ENCODE measurements around the gene PTCD1.
"Not testable (repeated sequence)": the region's sequence is repeated elsewhere in the genome, so short reads cannot be mapped to it uniquely, and the experiment has no call there.

PTCD1 gene

DNA sequence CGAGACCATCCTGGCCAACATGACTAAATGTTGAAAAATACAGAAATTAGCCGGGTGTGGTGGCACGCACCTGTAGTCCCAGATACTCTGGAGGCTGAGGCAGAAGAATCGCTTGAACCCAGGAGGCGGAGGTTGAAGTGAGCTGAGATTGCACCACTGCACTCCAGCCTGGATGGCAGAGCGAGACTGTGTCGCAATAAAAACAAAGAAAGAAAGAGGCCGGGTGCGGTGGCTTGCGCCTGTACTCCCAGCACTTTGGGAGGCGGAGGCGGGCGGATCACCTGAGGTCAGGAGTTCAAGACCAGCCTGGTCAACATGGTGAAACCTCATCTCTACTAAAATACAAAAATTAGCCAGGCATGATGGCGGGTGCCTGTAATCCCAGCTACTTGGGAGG lies 51.4 kb downstream of the PTCD1 start:
- H3K36me3 Mint-ChIP-seq (ENCODE audit: insufficient read depth), result peaks cover 68% of the 10 kb centered on the region
- not testable (repeated sequence) for ATAC-seq (replicated peaks; ENCODE audit: extremely low read depth, poor library complexity, severe bottlenecking); H3K9me3 Mint-ChIP-seq; H3K4me3 Mint-ChIP-seq; H3K27me3 Mint-ChIP-seq; DNase-seq (ENCODE audit: low spot score in 2 of 2); H3K27ac Mint-ChIP-seq (ENCODE audit: low read depth)
- H3K4me1 Mint-ChIP-seq, result peaks cover 22% of the 10 kb centered on the region

DNA sequence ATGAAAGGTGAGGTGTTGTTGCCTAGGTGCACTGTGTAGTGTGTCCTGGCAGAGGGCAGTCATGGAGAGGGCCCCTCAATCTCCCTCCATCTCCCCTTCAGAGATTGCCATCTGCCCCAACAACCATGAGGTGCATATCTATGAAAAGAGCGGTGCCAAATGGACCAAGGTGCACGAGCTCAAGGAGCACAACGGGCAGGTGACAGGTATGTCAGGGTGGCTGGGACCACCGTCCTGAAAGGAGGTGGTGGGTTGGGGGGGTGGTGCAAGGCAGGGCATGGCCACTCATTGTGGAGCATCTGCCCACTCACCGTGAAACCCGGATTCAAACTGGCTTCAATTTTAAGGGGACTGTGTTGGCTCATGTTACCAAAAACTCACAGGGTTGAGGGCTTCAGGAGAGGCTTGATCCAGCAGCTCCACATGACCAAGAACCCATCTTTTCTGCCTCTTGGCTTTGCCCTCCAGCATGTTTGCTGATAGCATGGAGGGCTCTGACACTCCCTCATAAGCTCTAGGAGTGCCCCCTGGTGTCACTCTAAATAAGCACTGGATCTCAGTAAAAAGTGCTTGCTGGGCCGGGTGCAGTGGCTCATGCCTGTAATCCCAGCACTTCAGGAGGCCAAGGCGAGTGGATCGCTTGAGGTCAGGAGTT lies 51.9 kb downstream of the PTCD1 start:
- peak in 1 of 2 donors; percentile 26 for DNase-seq (ENCODE audit: low spot score in 2 of 2)
- H3K9me3 Mint-ChIP-seq, result no peaks in the 10 kb centered on the region
- peaks cover 63% of the 10 kb centered on the region for H3K36me3 Mint-ChIP-seq (ENCODE audit: insufficient read depth)
- peak; percentile 48 for ATAC-seq (replicated peaks; ENCODE audit: extremely low read depth, poor library complexity, severe bottlenecking)
- H3K4me1 Mint-ChIP-seq, result peaks cover 18% of the 10 kb centered on the region
- no peak overlapping the region for H3K4me3 Mint-ChIP-seq
- H3K27me3 Mint-ChIP-seq, result no peaks in the 10 kb centered on the region
- H3K27ac Mint-ChIP-seq (ENCODE audit: low read depth), result no peak overlapping the region

DNA sequence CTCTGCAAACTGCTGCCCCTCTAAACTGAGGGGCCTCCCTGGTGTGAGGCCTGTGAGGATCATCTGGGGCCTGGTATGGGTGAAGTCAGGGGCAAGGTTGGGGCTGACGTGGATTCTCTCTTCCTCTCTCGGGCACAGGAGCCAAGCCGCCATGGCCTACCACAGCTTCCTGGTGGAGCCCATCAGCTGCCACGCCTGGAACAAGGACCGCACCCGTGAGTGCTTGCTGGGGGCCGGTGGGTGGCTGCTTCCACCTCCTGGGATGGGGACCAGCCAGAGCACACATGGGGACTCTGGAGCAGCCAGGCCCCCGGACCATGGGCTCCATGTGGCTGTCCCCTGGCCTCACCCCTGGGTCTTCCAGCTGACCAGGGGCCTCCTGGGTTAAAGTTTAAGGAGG lies 53.0 kb downstream of the PTCD1 start:
- H3K4me1 Mint-ChIP-seq, result peaks cover 26% of the 10 kb centered on the region
- H3K4me3 Mint-ChIP-seq, result no peak overlapping the region
- H3K36me3 Mint-ChIP-seq (ENCODE audit: insufficient read depth), result peaks cover 62% of the 10 kb centered on the region
- ATAC-seq (replicated peaks; ENCODE audit: extremely low read depth, poor library complexity, severe bottlenecking), result no peak
- DNase-seq (ENCODE audit: low spot score in 2 of 2), result no peak
- H3K27me3 Mint-ChIP-seq, result no peaks in the 10 kb centered on the region
- peak overlapping the region; percentile 72 for H3K27ac Mint-ChIP-seq (ENCODE audit: low read depth)
- H3K9me3 Mint-ChIP-seq, result no peaks in the 10 kb centered on the region

DNA sequence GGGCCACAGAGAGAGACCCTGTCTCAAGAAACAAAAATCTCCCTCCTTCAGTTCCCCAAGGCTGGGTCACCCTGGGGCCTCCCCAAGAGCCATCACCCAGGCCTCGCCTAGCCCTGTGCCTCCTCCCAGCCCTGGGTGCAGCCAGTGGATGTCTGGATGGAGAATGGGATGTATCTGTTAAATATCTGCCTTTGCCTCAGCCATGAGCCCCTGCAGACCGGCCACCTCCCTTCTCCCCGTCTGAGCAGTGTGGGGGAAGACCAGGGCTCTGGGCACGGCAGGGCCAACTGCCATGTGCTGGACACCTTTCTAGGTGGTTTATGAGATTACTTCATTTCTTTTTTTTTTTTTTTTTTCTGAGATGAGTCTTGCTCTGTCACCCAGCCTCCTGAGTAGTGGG lies 54.1 kb downstream of the PTCD1 start:
- peaks cover 63% of the 10 kb centered on the region for H3K36me3 Mint-ChIP-seq (ENCODE audit: insufficient read depth)
- no peak for ATAC-seq (replicated peaks; ENCODE audit: extremely low read depth, poor library complexity, severe bottlenecking)
- peaks cover 37% of the 10 kb centered on the region for H3K4me1 Mint-ChIP-seq

DNA sequence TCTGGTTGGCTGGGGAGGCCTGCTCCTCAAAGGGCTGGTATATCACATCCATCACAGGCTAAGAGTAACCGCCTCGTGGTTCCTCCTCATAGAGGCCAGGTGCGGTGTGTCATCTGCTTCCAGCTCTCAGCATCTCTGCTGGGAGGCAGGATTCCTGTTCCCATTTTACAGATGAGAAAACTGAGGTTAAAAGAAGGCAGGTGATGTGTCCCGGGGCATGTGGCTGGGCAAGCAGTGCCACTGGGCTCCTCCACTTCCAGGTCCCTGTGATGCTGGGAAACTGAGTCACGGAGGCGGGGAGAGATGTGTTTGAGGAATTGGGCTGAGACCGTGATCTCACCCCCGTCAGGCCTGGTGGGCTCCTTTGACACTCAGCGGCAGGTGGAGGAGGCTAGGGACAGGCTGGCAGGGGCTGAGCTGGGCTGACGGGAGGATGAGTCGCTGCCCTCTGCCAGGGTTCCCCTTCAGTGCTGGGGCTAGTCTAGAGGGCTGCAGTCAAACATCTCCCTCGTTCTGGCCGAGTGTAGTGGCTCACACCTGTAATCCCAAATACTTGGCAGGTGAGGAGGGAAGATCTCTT lies 54.7 kb downstream of the PTCD1 start:
- ATAC-seq (replicated peaks; ENCODE audit: extremely low read depth, poor library complexity, severe bottlenecking) (no peak), DNase-seq (ENCODE audit: low spot score in 2 of 2) (no peak)
- H3K4me1 Mint-ChIP-seq, result peaks cover 43% of the 10 kb centered on the region
- H3K9me3 Mint-ChIP-seq, result no peaks in the 10 kb centered on the region
- H3K36me3 Mint-ChIP-seq (ENCODE audit: insufficient read depth), result peaks cover 63% of the 10 kb centered on the region
- H3K27ac Mint-ChIP-seq (ENCODE audit: low read depth), result peak overlapping the region; percentile 78
- no peaks in the 10 kb centered on the region for H3K27me3 Mint-ChIP-seq
- H3K4me3 Mint-ChIP-seq, result no peak overlapping the region

More for the DNA sequence above, 54.1 kb downstream of the PTCD1 start:
- no peaks in the 10 kb centered on the region for H3K27me3 Mint-ChIP-seq
- H3K9me3 Mint-ChIP-seq, result no peaks in the 10 kb centered on the region
- H3K4me3 Mint-ChIP-seq, result no peak overlapping the region
- DNase-seq (ENCODE audit: low spot score in 2 of 2), result no peak
- H3K27ac Mint-ChIP-seq (ENCODE audit: low read depth), result peak overlapping the region; percentile 72

DNA sequence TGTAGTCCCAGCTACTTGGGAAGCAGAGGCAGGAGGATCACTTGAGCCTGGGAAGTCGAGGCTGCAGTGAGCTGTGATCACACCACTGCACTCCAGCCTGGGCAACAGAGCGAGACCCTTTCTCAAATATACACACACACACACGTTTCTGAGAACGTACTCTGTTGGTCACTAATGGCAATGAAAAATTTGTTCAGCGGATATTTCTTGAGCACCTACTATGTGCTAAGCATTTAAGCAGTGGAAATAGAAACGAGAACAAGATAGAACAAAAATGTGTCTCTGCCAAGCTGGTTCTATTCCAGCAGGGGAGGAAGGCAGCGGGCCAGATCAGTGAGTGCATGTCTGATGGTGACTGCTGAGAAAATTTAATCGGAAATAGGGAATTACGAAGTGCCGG lies 55.4 kb downstream of the PTCD1 start:
- Mint-ChIP-seq H3K36me3 (ENCODE audit: insufficient read depth) (peaks cover 63% of the 10 kb centered on the region), H3K4me1 (peaks cover 45% of the 10 kb centered on the region), H3K9me3 (no peaks in the 10 kb centered on the region), H3K27me3 (no peaks in the 10 kb centered on the region), H3K4me3 (no peak overlapping the region), H3K27ac (ENCODE audit: low read depth) (peak overlapping the region; percentile 78)
- ATAC-seq (replicated peaks; ENCODE audit: extremely low read depth, poor library complexity, severe bottlenecking) (no peak), DNase-seq (ENCODE audit: low spot score in 2 of 2) (no peak)

DNA sequence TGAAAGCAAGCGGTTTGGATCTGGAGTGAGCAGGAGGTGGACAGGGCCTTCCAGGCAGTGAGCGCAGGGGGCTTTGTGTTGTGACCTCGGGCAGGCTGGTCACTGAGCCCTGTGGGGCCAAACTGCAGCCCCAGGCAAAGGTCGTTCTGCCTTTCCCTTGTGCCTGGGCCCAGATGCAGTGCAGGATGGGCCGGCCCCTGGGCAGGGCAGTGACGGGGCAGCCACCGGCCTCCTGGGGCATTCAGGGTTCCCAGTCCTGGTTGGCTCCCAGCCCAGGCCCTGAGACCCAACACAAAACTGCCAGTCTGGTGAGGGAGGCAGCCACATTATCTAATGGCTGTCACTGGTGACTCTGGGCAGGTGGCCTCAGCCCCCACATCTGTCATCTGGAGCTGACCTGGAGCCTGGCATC lies 56.9 kb downstream of the PTCD1 start:
- ATAC-seq (replicated peaks; ENCODE audit: extremely low read depth, poor library complexity, severe bottlenecking) (no peak), DNase-seq (ENCODE audit: low spot score in 2 of 2) (no peak)
- Mint-ChIP-seq H3K27me3 (no peaks in the 10 kb centered on the region), H3K36me3 (ENCODE audit: insufficient read depth) (peaks cover 64% of the 10 kb centered on the region), H3K4me1 (peaks cover 59% of the 10 kb centered on the region), H3K27ac (ENCODE audit: low read depth) (no peak overlapping the region), H3K9me3 (no peaks in the 10 kb centered on the region), H3K4me3 (peak overlapping the region; percentile 68)

DNA sequence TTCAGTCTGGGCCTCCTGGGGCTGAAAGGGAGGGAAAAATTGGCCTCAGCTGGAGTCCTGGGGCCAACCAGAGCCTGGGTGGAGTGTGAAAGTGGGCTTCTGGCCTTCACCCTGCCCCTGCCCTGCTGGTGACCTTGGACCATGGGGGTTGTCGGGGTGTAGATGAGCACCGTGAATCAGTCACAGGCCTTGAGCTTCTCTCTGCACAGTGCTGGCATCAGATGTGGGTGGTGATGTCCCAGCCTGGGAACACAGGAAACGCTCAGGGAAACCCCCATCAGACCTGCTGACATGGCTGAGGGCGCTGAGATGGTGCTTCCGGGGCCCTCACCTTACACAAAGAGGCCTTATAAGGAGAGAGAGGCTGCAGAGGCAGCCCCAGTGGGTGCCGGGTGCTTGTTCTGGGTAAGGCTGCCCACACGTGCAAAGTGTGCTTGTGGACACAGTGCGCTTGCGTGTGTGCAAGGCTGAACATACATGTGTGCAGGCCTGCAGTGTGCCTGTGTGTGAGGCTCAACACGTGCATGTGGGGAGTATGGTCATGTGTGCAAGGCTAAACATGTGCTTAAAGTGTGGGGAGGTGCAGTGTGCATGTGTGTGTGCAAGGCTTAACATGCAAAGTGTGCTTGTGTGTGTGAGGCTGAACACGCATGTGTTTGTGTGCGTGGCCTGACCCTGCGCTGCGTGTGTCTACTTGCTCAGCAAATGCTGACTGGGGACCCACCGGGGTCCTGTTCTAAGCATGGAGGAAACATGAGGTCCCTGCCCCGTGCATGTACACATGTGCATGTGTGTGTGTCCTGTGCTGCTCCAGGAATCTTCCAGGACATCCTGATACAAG lies 57.6 kb downstream of the PTCD1 start:
- no peaks in the 10 kb centered on the region for H3K9me3 Mint-ChIP-seq

DNA sequence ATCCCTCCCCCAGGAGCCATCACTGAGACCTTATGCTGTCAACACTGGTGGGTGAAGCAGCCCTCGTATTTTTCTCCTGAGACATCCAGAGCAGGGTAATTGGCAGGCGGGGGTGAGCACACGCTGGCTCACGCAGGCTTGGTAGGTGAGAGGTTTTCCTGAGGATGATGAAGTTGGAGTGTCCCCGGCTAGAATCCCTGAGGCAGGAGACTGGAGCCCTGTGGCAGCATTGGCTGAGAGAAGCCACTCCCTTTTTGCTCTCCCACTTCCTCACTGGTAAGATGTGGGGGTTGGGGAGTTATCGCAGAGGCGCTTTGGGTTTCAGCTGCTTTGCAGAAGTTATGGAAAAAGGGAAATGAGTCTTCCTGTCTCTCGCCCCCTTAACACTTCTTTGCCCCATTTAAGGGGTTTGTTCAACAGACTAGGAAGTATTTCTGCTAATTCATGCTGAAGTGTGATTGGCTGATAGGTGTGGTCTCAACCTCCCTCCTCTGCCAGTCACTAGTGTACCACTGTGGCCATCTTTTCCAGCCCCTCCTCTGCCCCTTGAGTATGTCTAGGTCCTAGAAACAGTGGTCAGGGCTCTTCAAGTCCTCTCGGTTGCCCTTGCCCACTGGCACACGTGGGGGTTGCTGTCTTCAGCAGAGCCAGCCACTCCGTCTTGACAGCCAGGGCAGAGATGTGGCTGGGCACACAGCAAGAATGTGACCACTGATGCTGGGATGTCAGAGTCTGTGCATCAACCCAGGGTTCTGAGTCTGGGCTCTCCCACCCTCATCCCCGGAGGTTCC lies 58.4 kb downstream of the PTCD1 start:
- Mint-ChIP-seq H3K36me3 (ENCODE audit: insufficient read depth) (peaks cover 65% of the 10 kb centered on the region), H3K27ac (ENCODE audit: low read depth) (peak overlapping the region; percentile 90), H3K4me1 (peaks cover 61% of the 10 kb centered on the region), H3K27me3 (no peaks in the 10 kb centered on the region), H3K9me3 (no peaks in the 10 kb centered on the region), H3K4me3 (peak overlapping the region; percentile 68)
- ATAC-seq (replicated peaks; ENCODE audit: extremely low read depth, poor library complexity, severe bottlenecking) (peak; percentile 3), DNase-seq (ENCODE audit: low spot score in 2 of 2) (no peak)

More for the DNA sequence above, 57.6 kb downstream of the PTCD1 start:
- peaks cover 64% of the 10 kb centered on the region for H3K36me3 Mint-ChIP-seq (ENCODE audit: insufficient read depth)
- peaks cover 61% of the 10 kb centered on the region for H3K4me1 Mint-ChIP-seq
- H3K27me3 Mint-ChIP-seq, result no peaks in the 10 kb centered on the region
- ATAC-seq (replicated peaks; ENCODE audit: extremely low read depth, poor library complexity, severe bottlenecking) (peak; percentile 94), DNase-seq (ENCODE audit: low spot score in 2 of 2) (peak; percentile 74 to 92)
- peak overlapping the region; percentile 68 for H3K4me3 Mint-ChIP-seq
- H3K27ac Mint-ChIP-seq (ENCODE audit: low read depth), result peak overlapping the region; percentile 90

DNA sequence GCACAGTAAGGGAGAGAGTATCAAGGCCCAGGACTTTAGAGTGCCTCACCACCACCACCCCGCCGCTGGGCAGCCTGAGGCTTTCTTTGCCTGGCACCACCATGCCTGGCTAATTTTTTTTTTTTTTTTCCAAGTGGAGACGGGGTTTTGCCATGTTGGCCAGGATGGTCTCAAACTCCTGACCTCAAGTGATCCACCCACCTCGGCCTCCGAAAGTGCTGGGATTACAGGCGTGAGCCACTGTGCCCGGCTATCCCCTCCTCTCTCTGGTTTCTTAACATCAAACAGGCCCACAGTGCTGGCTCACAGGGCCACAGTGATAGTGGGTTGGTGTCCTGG lies 58.9 kb downstream of the PTCD1 start:
- not testable (repeated sequence) for H3K9me3 Mint-ChIP-seq; ATAC-seq (replicated peaks; ENCODE audit: extremely low read depth, poor library complexity, severe bottlenecking)

DNA sequence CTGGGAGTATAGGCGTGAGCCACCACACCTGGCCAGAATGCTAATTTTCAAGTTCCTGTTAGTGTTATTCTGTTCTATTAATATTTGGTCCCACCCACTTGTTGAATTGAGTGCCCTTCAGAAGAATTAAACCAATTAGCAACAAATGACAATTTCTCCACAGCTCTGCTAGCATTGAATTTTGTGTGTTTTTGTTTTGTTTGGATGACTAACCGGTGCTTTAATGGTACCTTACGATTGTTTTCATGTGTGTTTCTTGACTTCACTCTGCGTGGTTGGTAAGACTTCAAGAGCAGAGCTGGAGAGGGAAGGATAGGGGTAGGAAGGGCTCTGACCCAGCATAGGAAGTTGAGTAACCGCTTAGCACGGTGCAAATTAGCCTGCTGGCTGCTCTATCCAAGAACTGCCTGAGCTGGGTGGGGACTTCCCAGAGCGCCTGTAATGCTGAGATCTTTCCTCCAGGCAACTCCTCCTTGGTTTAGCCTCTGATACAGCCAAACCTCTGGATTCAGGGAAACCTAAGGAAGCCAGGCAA lies 59.5 kb downstream of the PTCD1 start:
- Mint-ChIP-seq H3K27ac (ENCODE audit: low read depth) (peak overlapping the region; percentile 90), H3K4me3 (peak overlapping the region; percentile 68), H3K9me3 (no peaks in the 10 kb centered on the region), H3K27me3 (no peaks in the 10 kb centered on the region), H3K4me1 (peaks cover 54% of the 10 kb centered on the region), H3K36me3 (ENCODE audit: insufficient read depth) (peaks cover 58% of the 10 kb centered on the region)
- ATAC-seq (replicated peaks; ENCODE audit: extremely low read depth, poor library complexity, severe bottlenecking) (peak; percentile 5), DNase-seq (ENCODE audit: low spot score in 2 of 2) (peak in 1 of 2 donors; percentile 41)

More for the DNA sequence above, 58.9 kb downstream of the PTCD1 start:
- Mint-ChIP-seq H3K36me3 (ENCODE audit: insufficient read depth) (peaks cover 62% of the 10 kb centered on the region), H3K27ac (ENCODE audit: low read depth) (peak overlapping the region; percentile 90), H3K4me1 (peaks cover 60% of the 10 kb centered on the region), H3K4me3 (peak overlapping the region; percentile 68)
- H3K27me3 Mint-ChIP-seq; DNase-seq (ENCODE audit: low spot score in 2 of 2): not testable (repeated sequence)
